GM12875 (cell line): ENCODE measurements around the gene ABCG5.

Experiments
- H3K4me3 ChIP-seq: one replicate; pipeline ENCODE4 v1.5.1; 2011; ENCODE audit warnings: low read depth, low read length, control low read depth
- TF ChIP-seq, protein P1 (sequence below): IDR thresholded peaks from 2 replicates; pipeline ENCODE4 v1.5.1; 2011; ENCODE audit warnings: low read depth, mild to moderate bottlenecking, control low read depth, inconsistent platforms, low read length, moderate library complexity, borderline replicate concordance; ENCODE audit not compliant: insufficient read depth

ABCG5 gene

DNA sequence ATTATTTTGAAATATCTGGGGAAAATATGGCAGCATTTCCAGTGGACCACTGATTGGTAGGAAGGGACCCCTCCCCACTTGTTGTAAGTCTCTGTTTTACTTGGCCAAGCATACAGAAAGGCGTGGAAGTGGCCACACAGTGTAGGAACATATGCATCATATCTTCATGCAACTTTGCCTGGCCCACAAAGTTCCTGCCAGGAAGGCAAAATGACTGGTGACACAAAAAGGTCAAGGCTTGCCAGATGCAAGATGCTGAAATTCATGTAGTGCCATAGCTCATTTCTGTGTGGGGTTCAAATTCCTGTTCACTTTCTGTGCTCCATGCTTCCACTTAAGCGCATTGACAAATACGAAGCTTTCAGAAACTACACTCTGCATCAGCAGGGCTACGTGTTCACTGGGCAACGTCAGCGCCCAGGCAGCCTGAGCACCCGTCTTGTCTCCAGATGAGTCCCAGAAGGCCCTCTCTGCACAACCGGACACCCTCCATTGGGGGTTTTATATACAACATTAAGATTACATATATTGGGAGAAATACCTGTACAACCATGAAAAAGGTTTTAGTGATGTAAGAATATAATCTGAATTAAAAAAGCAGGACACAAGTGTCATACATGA, 61.2 kb downstream of the ABCG5 start:
- TF ChIP-seq, protein P1, sequence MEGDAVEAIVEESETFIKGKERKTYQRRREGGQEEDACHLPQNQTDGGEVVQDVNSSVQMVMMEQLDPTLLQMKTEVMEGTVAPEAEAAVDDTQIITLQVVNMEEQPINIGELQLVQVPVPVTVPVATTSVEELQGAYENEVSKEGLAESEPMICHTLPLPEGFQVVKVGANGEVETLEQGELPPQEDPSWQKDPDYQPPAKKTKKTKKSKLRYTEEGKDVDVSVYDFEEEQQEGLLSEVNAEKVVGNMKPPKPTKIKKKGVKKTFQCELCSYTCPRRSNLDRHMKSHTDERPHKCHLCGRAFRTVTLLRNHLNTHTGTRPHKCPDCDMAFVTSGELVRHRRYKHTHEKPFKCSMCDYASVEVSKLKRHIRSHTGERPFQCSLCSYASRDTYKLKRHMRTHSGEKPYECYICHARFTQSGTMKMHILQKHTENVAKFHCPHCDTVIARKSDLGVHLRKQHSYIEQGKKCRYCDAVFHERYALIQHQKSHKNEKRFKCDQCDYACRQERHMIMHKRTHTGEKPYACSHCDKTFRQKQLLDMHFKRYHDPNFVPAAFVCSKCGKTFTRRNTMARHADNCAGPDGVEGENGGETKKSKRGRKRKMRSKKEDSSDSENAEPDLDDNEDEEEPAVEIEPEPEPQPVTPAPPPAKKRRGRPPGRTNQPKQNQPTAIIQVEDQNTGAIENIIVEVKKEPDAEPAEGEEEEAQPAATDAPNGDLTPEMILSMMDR = no peak
- H3K4me3 ChIP-seq = no peak overlapping the region

- TF ChIP-seq, protein P1 = no peak
- H3K4me3 ChIP-seq = no peak overlapping the region
These were observed 62.3 kb downstream of the ABCG5 start for GRCh38 chr2:43776324-43776723.

DNA sequence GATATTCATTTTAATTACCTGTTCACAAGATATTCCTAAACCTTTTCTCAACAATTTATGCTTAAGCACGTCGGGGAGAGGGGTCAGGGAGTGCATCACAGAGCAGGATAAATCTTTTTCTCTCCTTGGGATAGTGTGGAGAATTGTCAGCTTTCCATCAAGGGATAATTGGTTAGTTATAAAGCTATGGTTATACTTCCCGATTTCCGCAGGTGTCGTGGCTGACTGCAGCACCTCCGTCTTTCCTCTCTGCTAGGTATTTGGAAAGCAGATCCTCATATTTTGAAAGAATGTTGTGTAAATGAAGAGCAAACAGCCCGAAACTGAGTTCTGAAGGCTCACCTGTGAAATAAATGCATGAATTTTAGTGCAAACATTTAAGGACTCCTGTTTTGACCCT, 64.0 kb downstream of the ABCG5 start:
- no peak overlapping the region for H3K4me3 ChIP-seq
- TF ChIP-seq, protein P1 = no peak

DNA sequence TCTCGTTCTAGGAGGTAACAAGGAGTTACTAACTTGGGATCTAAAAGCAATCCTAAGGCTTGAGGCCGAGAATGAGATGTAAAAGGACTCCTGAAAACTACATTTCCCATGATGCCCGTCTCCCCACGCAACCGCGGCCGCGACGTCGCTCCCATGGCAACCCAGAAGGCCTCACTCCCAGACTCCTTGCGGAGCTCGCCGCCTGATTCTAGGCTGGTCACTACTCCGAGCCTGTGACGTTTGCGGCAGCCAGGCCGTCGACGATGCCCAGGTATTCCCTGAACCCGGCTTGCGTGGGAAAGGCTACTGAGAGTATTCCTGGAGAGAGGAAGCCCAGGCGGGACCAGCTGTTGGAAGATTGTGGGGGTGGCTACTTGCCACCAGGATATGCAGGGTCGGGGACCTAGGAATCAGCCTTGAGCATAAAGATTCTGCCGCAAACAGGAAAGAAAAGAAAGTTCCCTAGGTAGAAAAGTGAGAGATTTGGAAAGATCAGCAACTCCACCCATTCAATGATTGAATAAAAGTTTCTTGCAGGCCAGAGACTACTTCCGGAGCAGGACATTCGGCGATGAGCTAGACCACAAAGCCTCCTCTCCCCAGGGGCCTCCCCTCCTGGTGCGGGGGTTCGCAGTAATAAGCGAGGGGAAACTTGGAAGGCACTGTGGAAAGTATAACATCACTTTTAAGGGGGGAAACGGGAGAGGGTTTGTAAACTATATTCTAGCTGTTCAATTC, 64.6 kb downstream of the ABCG5 start, which contains the start of gene DYNC2LI1:
Gene DYNC2LI1 (plus strand): TSS at position 164 of the 738 bp plus-strand sequence. CDS start 100 bp downstream, at position 264.
- TF ChIP-seq, protein P1 = no peak
- H3K4me3 ChIP-seq = peak within 1 kb of the TSS; percentile 59

DNA sequence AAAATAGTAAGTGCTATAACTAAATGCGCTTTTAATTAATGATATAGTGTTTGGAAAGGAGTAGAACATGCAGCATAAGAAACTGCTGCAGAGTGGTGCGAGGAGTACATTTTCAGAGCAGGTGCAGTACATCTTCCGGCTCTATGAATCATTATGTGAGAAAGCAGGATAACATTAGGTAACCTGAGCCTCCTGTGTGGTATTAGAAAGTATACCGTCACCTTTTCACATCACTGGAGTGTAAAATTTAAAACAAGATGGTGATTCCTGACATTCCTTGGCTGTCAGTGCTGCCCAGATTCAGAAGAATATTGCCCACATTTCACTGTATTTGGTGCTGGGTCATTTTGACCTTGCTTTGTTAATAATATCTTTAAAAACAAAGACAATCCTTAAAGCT, 72.6 kb downstream of the ABCG5 start:
- no peak overlapping the region for H3K4me3 ChIP-seq
- TF ChIP-seq, protein P1 = no peak

GRCh38 chr2:43764086-43764705, 74.4 kb downstream of the ABCG5 start:
- no peak overlapping the region for H3K4me3 ChIP-seq
- TF ChIP-seq, protein P1 = no peak
